Measurements from ENCODE around the gene NQO1.
A peak's percentile ranks its signal among the peaks of the same experiment; 100 is the strongest.

- TF ChIP-seq CTCF (IDR thresholded peaks at IDR 0.05) (no peak), POLR2A (IDR thresholded peaks at IDR 0.05) (peak; percentile 34 to 55), EP300 (IDR thresholded peaks at IDR 0.05) (no peak), POLR2AphosphoS5 (IDR thresholded peaks at IDR 0.05) (no peak)
Observed at GRCh38 chr16:69726313-69727060, at the start of gene NQO1.

Data from gastroesophageal sphincter (tissue), 3 donors.